ENCODE measurements around the gene MAP3K20. TPM values are rescaled to one million over a fixed set of nuclear protein-coding genes. Genes with fewer than 3 reads are reported as not detected.

The MAP3K20 gene
- total and polyA plus RNA-seq, 10 of the 15 experiments (the other 5 are each of a cell fraction or from before 2014, with no cell fraction given): 0.04 to 5.6 (median 2.3) TPM

- H3K36me3 ChIP-seq (ENCODE audit: control insufficient read depth in 2 of 2, insufficient read depth in 2 of 2, low read length in 1 of 2): no peaks in the 10 kb centered on the region
- ChIA-PET CTCF (interaction anchor here (1.3 to 1.8 kb wide), 2 partner anchors 13 to 196 kb away, joined by 4 to 6 read pairs; no protein-coding TSS in a partner anchor), POLR2A (interaction anchor here (0.5 kb wide), 1 partner anchor 1531 kb away, joined by 10 read pairs; no protein-coding TSS in a partner anchor), SMC1A (ENCODE audit: uncharacterized antibody, unreplicated experiment) (interaction anchor here (0.6 kb wide), 1 partner anchor 209 kb away, joined by 3 read pairs; no protein-coding TSS in a partner anchor), RAD21 (ENCODE audit: unreplicated experiment) (interaction anchor here (1.4 kb wide), 1 partner anchor 13 kb away, joined by 5 read pairs; no protein-coding TSS in a partner anchor)
- H2AFZ ChIP-seq (ENCODE audit: control insufficient read depth, low read depth, low read length): no peak overlapping the region
- ATAC-seq: no peak
- H3K4me1 ChIP-seq (ENCODE audit: control insufficient read depth, insufficient read depth, low read length): no peaks in the 10 kb centered on the region
- H3K4me3 ChIP-seq: no peak overlapping the region
- no TSS peak for BruUV-seq (replicated peaks)
- no peaks in the 10 kb centered on the region for H3K27me3 ChIP-seq (replicated peaks in 1 of 2; ENCODE audit: control insufficient read depth in 2 of 2, insufficient read depth in 2 of 2, low read length in 1 of 2)
- intact Hi-C loops (cut with micrococcal nuclease; ENCODE audit: unreplicated experiment) (no loop called here), in situ Hi-C loops (cut with MboI) (no loop called here)
- no peaks in the 10 kb centered on the region for H3K9me3 ChIP-seq (replicated peaks; ENCODE audit: control insufficient read depth, insufficient read depth, low read length)
- TF ChIP-seq IKZF1 (conservative IDR thresholded peaks at IDR 0.05) (no peak), MYC (IDR thresholded peaks at IDR 0.05; ENCODE audit: insufficient read depth, insufficient read length, insufficient replicate concordance, low read length, severe bottlenecking) (no peak)
- no peak overlapping the region for H3K9ac ChIP-seq (ENCODE audit: control insufficient read depth, insufficient read depth, low read length)
- WGBS (ENCODE audit: insufficient coverage, insufficient replicate concordance, low lambda C conversion rate, missing lambda C conversion rate): 100% methylated on average over 2 of the region's 2 CpGs
- H3K4me2 ChIP-seq (ENCODE audit: control insufficient read depth, insufficient read depth): no peak overlapping the region
- DNase-seq (ENCODE audit: low read depth, low spot score): no peak
- no peaks in the 10 kb centered on the region for H4K20me1 ChIP-seq (ENCODE audit: control insufficient read depth, insufficient read depth)
- no peak overlapping the region for H3K27ac ChIP-seq (ENCODE audit: control insufficient read depth, insufficient read depth)
- FAIRE-seq: no peak
- H3K79me2 ChIP-seq (ENCODE audit: control insufficient read depth, insufficient read depth, low read length): no peaks in the 10 kb centered on the region
Observed at GRCh38 chr2:173223871-173224270, 148.2 kb downstream of the MAP3K20 start.

- in situ Hi-C loops (cut with MboI): no loop called here
- 87% methylated on average over 7 of the region's 7 CpGs for WGBS (ENCODE audit: insufficient coverage, insufficient replicate concordance, low lambda C conversion rate, missing lambda C conversion rate)
- no peak overlapping the region for H3K9ac ChIP-seq (ENCODE audit: control insufficient read depth, insufficient read depth, low read length)
- H3K4me1 ChIP-seq (ENCODE audit: control insufficient read depth, insufficient read depth, low read length): no peaks in the 10 kb centered on the region
- no peak overlapping the region for H3K4me2 ChIP-seq (ENCODE audit: control insufficient read depth, insufficient read depth)
- H3K27ac ChIP-seq (ENCODE audit: control insufficient read depth, insufficient read depth): no peak overlapping the region
- FAIRE-seq (no peak), DNase-seq (ENCODE audit: low read depth, low spot score) (no peak), ATAC-seq (no peak)
- SMC1A ChIA-PET (ENCODE audit: uncharacterized antibody, unreplicated experiment): interaction anchor here (0.9 to 1.0 kb wide), 2 partner anchors 16 to 17 kb away, joined by 3 to 4 read pairs; no protein-coding TSS in a partner anchor
- no peaks in the 10 kb centered on the region for H4K20me1 ChIP-seq (ENCODE audit: control insufficient read depth, insufficient read depth)
- no peaks in the 10 kb centered on the region for H3K36me3 ChIP-seq (ENCODE audit: control insufficient read depth in 2 of 2, insufficient read depth in 2 of 2, low read length in 1 of 2)
- no peaks in the 10 kb centered on the region for H3K27me3 ChIP-seq (replicated peaks in 1 of 2; ENCODE audit: control insufficient read depth in 2 of 2, insufficient read depth in 2 of 2, low read length in 1 of 2)
- H3K4me3 ChIP-seq: no peak overlapping the region
- POLR2A ChIA-PET: no interaction called here
- RAD21 ChIA-PET (ENCODE audit: unreplicated experiment): no interaction called here
- intact Hi-C loops (cut with micrococcal nuclease; ENCODE audit: unreplicated experiment): no loop called here
- no TSS peak for BruUV-seq (replicated peaks)
- CTCF ChIA-PET: interaction anchor here (0.9 to 1.4 kb wide), 2 partner anchors 200 to 362 kb away, joined by 3 to 5 read pairs; no protein-coding TSS in a partner anchor
- H3K9me3 ChIP-seq (replicated peaks; ENCODE audit: control insufficient read depth, insufficient read depth, low read length): no peaks in the 10 kb centered on the region
- no peak overlapping the region for H2AFZ ChIP-seq (ENCODE audit: control insufficient read depth, low read depth, low read length)
- H3K79me2 ChIP-seq (ENCODE audit: control insufficient read depth, insufficient read depth, low read length): no peaks in the 10 kb centered on the region
- TF ChIP-seq POU2F2 (IDR thresholded peaks at IDR 0.05; ENCODE audit: borderline replicate concordance, low read depth, low read length): no peak
- no peak for TF ChIP-seq CBX5 (IDR thresholded peaks at IDR 0.05; ENCODE audit: low read depth)
- no peak for TF ChIP-seq SRF (IDR thresholded peaks at IDR 0.05; ENCODE audit: low read depth in 2 of 2, low read length in 2 of 2)
- TF ChIP-seq BCL3 (IDR thresholded peaks at IDR 0.05; ENCODE audit: borderline replicate concordance, insufficient read depth, low read depth, low read length, poor library complexity, severe bottlenecking): no peak
- TF ChIP-seq JUND (IDR thresholded peaks at IDR 0.05; ENCODE audit: low read depth, low read length): no peak
- no peak for TF ChIP-seq EGR1 (IDR thresholded peaks at IDR 0.05; ENCODE audit: borderline replicate concordance in 1 of 2, low read depth in 2 of 2, low read length in 2 of 2)
Observed at GRCh38 chr2:173226899-173227698, 151.5 kb downstream of the MAP3K20 start.
